Epithelial cell of prostate (primary cell): ENCODE results near the gene CLDN7.

ENCODE experiments used
- DNase-seq: peaks from one replicate; pipeline ENCODE4 v3.0.0-alpha.2; 2011; ENCODE audit warnings: low read depth, low spot score
- H3K27ac ChIP-seq: fragments of 450-650 bp; 2 replicates; pipeline ENCODE4 v1.5.1; 2017; ENCODE audit warnings: mild to moderate bottlenecking

The CLDN7 gene

GRCh38 chr17:7222093-7222971 lies 39.9 kb downstream of the CLDN7 start:
- peak overlapping the region; percentile 98 for H3K27ac ChIP-seq
- no peak for DNase-seq

- H3K27ac ChIP-seq: peak overlapping the region; percentile 98
- DNase-seq: no peak
Observed at GRCh38 chr17:7221278-7222092, 40.8 kb downstream of the CLDN7 start.

GRCh38 chr17:7220593-7221277 lies 41.5 kb downstream of the CLDN7 start:
- H3K27ac ChIP-seq: peak overlapping the region; percentile 98
- DNase-seq: no peak

- DNase-seq: no peak
- H3K27ac ChIP-seq: peak within 1 kb of the TSS; percentile 98
Observed at GRCh38 chr17:7219812-7220592, 42.3 kb downstream of the CLDN7 start, which contains the start of the genes ACADVL and DLG4. TSS of gene ACADVL (plus strand) at chr17:7219938. CDS start at chr17:7219985, 47 bp downstream. TSS of gene DLG4 (minus strand) at chr17:7219836.

- peak overlapping the region; percentile 98 for H3K27ac ChIP-seq
- DNase-seq: no peak
Observed at GRCh38 chr17:7219229-7219811, 43.0 kb downstream of the CLDN7 start.

- DNase-seq: no peak
- H3K27ac ChIP-seq: peak overlapping the region; percentile 98
Observed at GRCh38 chr17:7218758-7219157, 43.5 kb downstream of the CLDN7 start.

GRCh38 chr17:7218166-7218565 lies 44.1 kb downstream of the CLDN7 start:
- no peak overlapping the region for H3K27ac ChIP-seq
- no peak for DNase-seq

- no peak for DNase-seq
- H3K27ac ChIP-seq: no peak overlapping the region
Observed at GRCh38 chr17:7217113-7217987, 44.9 kb downstream of the CLDN7 start.

GRCh38 chr17:7216242-7217112 lies 45.8 kb downstream of the CLDN7 start:
- H3K27ac ChIP-seq: no peak overlapping the region
- no peak for DNase-seq

GRCh38 chr17:7215652-7216180 lies 46.6 kb downstream of the CLDN7 start:
- DNase-seq: no peak
- no peak overlapping the region for H3K27ac ChIP-seq

GRCh38 chr17:7215136-7215638 lies 47.1 kb downstream of the CLDN7 start:
- H3K27ac ChIP-seq: no peak overlapping the region
- DNase-seq: no peak

- H3K27ac ChIP-seq: no peak overlapping the region
Observed at GRCh38 chr17:7214300-7215135, 47.8 kb downstream of the CLDN7 start.

GRCh38 chr17:7213895-7214299 lies 48.4 kb downstream of the CLDN7 start:
- H3K27ac ChIP-seq: no peak overlapping the region
- no peak for DNase-seq

More at GRCh38 chr17:7214300-7215135, 47.8 kb downstream of the CLDN7 start:
- peak; percentile 64 for DNase-seq

- no peak for DNase-seq
- no peak overlapping the region for H3K27ac ChIP-seq
Observed at GRCh38 chr17:7211491-7212273, 50.6 kb downstream of the CLDN7 start.
